Endothelial cell of umbilical vein (primary cell): ENCODE data around the gene CALY. TPM values are rescaled to one million over a fixed set of nuclear protein-coding genes. Genes with fewer than 3 reads are reported as not detected.

ENCODE experiments used
- BruUV-seq: library from RNA; stranded (reverse); fragments of 400-500 nt; replicated peaks from 2 replicates; lab custom pipeline; 2021; lab: Mats Ljungman, UMichigan
- CTCF ChIA-PET: fragments of 300-600, 350-600 bp; sonication (Branson Sonifier 250); formaldehyde crosslinking; loops from one replicate; lab custom pipeline; 2021; ENCODE audit warnings: antibody characterized with exemption, inconsistent platforms; lab: Charles Lee
- POLR2A ChIA-PET: fragments of 300-600, 350-600 bp; sonication (Branson Sonifier 250); formaldehyde crosslinking; loops from one replicate; lab custom pipeline; 2021; ENCODE audit warnings: antibody characterized with exemption, inconsistent platforms; lab: Charles Lee
- DNase-seq: peaks from one replicate; pipeline ENCODE4 v3.0.0-alpha.2; 2011; ENCODE audit warnings: low read depth, low spot score
- FAIRE-seq: peaks from 2 replicates; lab custom pipeline; 2011; peaks lifted over from hg19 to GRCh38; lab: Jason Lieb, UNC
- H2AFZ ChIP-seq: 2 replicates; pipeline ENCODE4 v1.6.0; 2012; ENCODE audit warnings: low read depth, low read length, control low read depth, inconsistent platforms
- H3K27ac ChIP-seq: 2 replicates; pipeline ENCODE4 v1.5.1; 2011; ENCODE audit warnings: low read depth, mild to moderate bottlenecking, control low read depth, low read length, moderate library complexity; ENCODE audit not compliant: insufficient read depth
- H3K27me3 ChIP-seq, 2 experiments: 2 replicates each; pipeline versions ENCODE4 v1.6.0 to v1.6.1; 2011; ENCODE audit warnings: low read length in 2 of 2, mixed read lengths in 1 of 2; ENCODE audit not compliant: control insufficient read depth in 2 of 2, insufficient read depth in 2 of 2
- H3K36me3 ChIP-seq, 2 experiments: 2 replicates in 1 of 2; 3 replicates in 1 of 2; pipeline ENCODE4 v1.5.1; 2011; ENCODE audit warnings: low read length in 2 of 2, mild to moderate bottlenecking in 1 of 2, moderate library complexity in 1 of 2; ENCODE audit not compliant: control insufficient read depth in 2 of 2, insufficient read depth in 2 of 2; ENCODE audit errors: extremely low read depth in 1 of 2
- H3K4me1 ChIP-seq: 3 replicates; pipeline ENCODE4 v1.5.1; 2011; ENCODE audit warnings: mild to moderate bottlenecking, low read length; ENCODE audit not compliant: control insufficient read depth, insufficient read depth; ENCODE audit errors: extremely low read depth
- H3K4me2 ChIP-seq: 2 replicates; pipeline ENCODE4 v1.6.1; 2011; ENCODE audit warnings: low read length, control low read depth, mixed read lengths; ENCODE audit not compliant: insufficient read depth
- H3K4me3 ChIP-seq, 3 experiments: fragments of 200-600 bp in 1 of 3; sonication (generic), shearing (Covaris generic) in 1 of 3; replicated peaks in 1 of 3; 2 replicates each; pipeline ENCODE4 v1.5.1; 2011 to 2016; ENCODE audit warnings: control low read depth in 3 of 3, low read length in 3 of 3, mild to moderate bottlenecking in 2 of 3, inconsistent platforms in 1 of 3, low read depth in 1 of 3, moderate library complexity in 1 of 3; ENCODE audit not compliant: insufficient read depth in 1 of 3
- H3K79me2 ChIP-seq: 2 replicates; pipeline ENCODE4 v1.6.0; 2012; ENCODE audit warnings: low read length, inconsistent platforms; ENCODE audit not compliant: control insufficient read depth, insufficient read depth
- H3K9ac ChIP-seq: replicated peaks from 2 replicates; pipeline ENCODE3; 2011; ENCODE audit warnings: low read length, control low read depth; ENCODE audit not compliant: insufficient read depth; ENCODE audit errors: extremely low read depth
- H3K9me1 ChIP-seq: replicated peaks from 3 replicates; pipeline ENCODE4 v1.6.0; 2011; ENCODE audit warnings: mild to moderate bottlenecking, low read length; ENCODE audit not compliant: control insufficient read depth, insufficient read depth; ENCODE audit errors: extremely low read depth
- H3K9me3 ChIP-seq: replicated peaks from 2 replicates; pipeline ENCODE4 v1.5.1; 2012; ENCODE audit warnings: low read length, inconsistent platforms; ENCODE audit not compliant: control insufficient read depth, insufficient read depth
- H4K20me1 ChIP-seq: replicated peaks from 2 replicates; pipeline ENCODE3; 2011; ENCODE audit warnings: mild to moderate bottlenecking, low read length; ENCODE audit not compliant: control insufficient read depth, insufficient read depth; ENCODE audit errors: extremely low read depth
- CTCF ChIP-seq, 2 donors: IDR thresholded peaks; 1 replicate in 1 of 2; 2 replicates in 1 of 2; pipeline ENCODE4 v1.5.1; 2011; ENCODE audit warnings: low read length in 2 of 2, mild to moderate bottlenecking in 2 of 2, moderate library complexity in 2 of 2, control low read depth in 1 of 2, inconsistent platforms in 1 of 2, low read depth in 1 of 2; ENCODE audit not compliant: insufficient read depth in 1 of 2; ENCODE audit errors: extremely low read depth in 1 of 2
- EZH2 ChIP-seq: IDR thresholded peaks from 2 replicates; pipeline ENCODE4 v1.6.1; 2012; ENCODE audit warnings: borderline replicate concordance, low read depth, mild to moderate bottlenecking, moderate library complexity, low read length, inconsistent platforms; ENCODE audit not compliant: severe bottlenecking
- FOS ChIP-seq: IDR thresholded peaks from 2 replicates; pipeline ENCODE4 v1.6.1; 2011; ENCODE audit warnings: mild to moderate bottlenecking, low read length, moderate library complexity, borderline replicate concordance; ENCODE audit not compliant: insufficient read depth
- GATA2 ChIP-seq: IDR thresholded peaks from 2 replicates; pipeline ENCODE4 v1.7.0; 2011; ENCODE audit warnings: low read depth, mild to moderate bottlenecking, moderate library complexity, mixed read lengths, low read length; ENCODE audit not compliant: insufficient read length, insufficient read depth
- JUN ChIP-seq: IDR thresholded peaks from 2 replicates; pipeline ENCODE4 v1.6.1; 2011; ENCODE audit warnings: borderline replicate concordance, low read depth; ENCODE audit not compliant: insufficient read length, insufficient read depth
- MAX ChIP-seq: IDR thresholded peaks from 2 replicates; pipeline ENCODE4 v1.6.1; 2011; ENCODE audit not compliant: insufficient read depth, insufficient read length
- MYC ChIP-seq: IDR thresholded peaks from one replicate; pipeline ENCODE4 v1.6.1; 2011; ENCODE audit warnings: mild to moderate bottlenecking, low read depth, low read length
- POLR2A ChIP-seq: IDR thresholded peaks from 2 replicates; pipeline ENCODE4 v1.6.1; 2012; ENCODE audit warnings: low read depth, mild to moderate bottlenecking, control low read depth, low read length
- POLR2AphosphoS5 ChIP-seq: IDR thresholded peaks from 2 replicates; pipeline ENCODE4 v1.6.1; 2012; ENCODE audit warnings: low read depth, mild to moderate bottlenecking, control low read depth, low read length, moderate library complexity; ENCODE audit not compliant: insufficient read depth
- dilution Hi-C: fragments of 300-500 bp; cut with MboI; formaldehyde crosslinking; loops from one replicate; pipeline ENCODE4 v1.15.0; 2019; ENCODE audit warnings: low sequenced_read_pairs; ENCODE audit not compliant: extremely low pct_ligation_motif_present
- intact Hi-C: fragments of 100-400 bp; cut with micrococcal nuclease; formaldehyde crosslinking; loops from one replicate; pipeline ENCODE4 v1.10.0; 2022
- polyA plus RNA-seq, 4 experiments: library from polyadenylated mRNA; depleted of rRNA in 3 of 4; stranded (reverse) in 3 of 4; unstranded in 1 of 4; fragments of >200 nt; gene quantifications; 2 replicates each; pipeline versions ENCODE4 v1.2.1 to v1.2.3, GENCODE V29; 2011 to 2012; ENCODE audit warnings: missing spikeins in 1 of 4
- total RNA-seq: library from RNA; stranded (reverse); gene quantifications from 2 replicates; pipeline ENCODE4 v1.2.3, GENCODE V29; 2021

Gene CALY
- total and polyA plus RNA-seq, 2 donors (not counting 3 experiments of a cell fraction or from before 2014, with no cell fraction given): not detected

GRCh38 chr10:133326745-133327650, 9.7 kb downstream of the CALY start:
- DNase-seq (no peak), FAIRE-seq (no peak)
- intact Hi-C loops (loop anchor here (5.0 kb wide), 2 partner anchors 110 to 385 kb away; partner anchors contain the start of gene CFAP46), dilution Hi-C loops (no loop called here)
- no peak overlapping the region for H3K4me3 ChIP-seq
- H3K9ac ChIP-seq: no peak overlapping the region
- ChIA-PET POLR2A (no interaction called here), CTCF (no interaction called here)
- no peak overlapping the region for H2AFZ ChIP-seq
- peaks cover 2% of the 10 kb centered on the region for H3K4me1 ChIP-seq
- H3K4me2 ChIP-seq: no peak overlapping the region
- no peaks in the 10 kb centered on the region for H4K20me1 ChIP-seq
- H3K79me2 ChIP-seq: no peaks in the 10 kb centered on the region
- no peak overlapping the region for H3K27ac ChIP-seq
- peaks cover 34 to 46% of the 10 kb centered on the region in 2 experiments for H3K27me3 ChIP-seq
- H3K36me3 ChIP-seq: no peaks in the 10 kb centered on the region
- no peaks in the 10 kb centered on the region for H3K9me3 ChIP-seq
- BruUV-seq: no TSS peak
- H3K9me1 ChIP-seq: no peaks in the 10 kb centered on the region
- TF ChIP-seq FOS: no peak
- TF ChIP-seq EZH2: no peak
- no peak for TF ChIP-seq POLR2AphosphoS5
- TF ChIP-seq JUN: no peak
- TF ChIP-seq MYC: no peak
- no peak for TF ChIP-seq GATA2
- no peak for TF ChIP-seq MAX
- no peak for TF ChIP-seq POLR2A
- no peak for TF ChIP-seq CTCF (IDR thresholded peaks at IDR 0.05; ENCODE audit: extremely low read depth in 1 of 2, insufficient read depth in 1 of 2, low read depth in 1 of 2, low read length in 2 of 2)
